BLaER1 treated with 17β-estradiol and CSF1 and Interleukin-3, amounts not matched to agents 10 nM and 100 nM (cell line): ENCODE results near the gene CD200R1.

Experiments used
- H3K27ac ChIP-seq, 11 experiments: shearing (Covaris generic); formaldehyde crosslinking; 2 replicates each; pipeline ENCODE4 v1.8.1; 2022
- H3K27me3 ChIP-seq, 11 experiments: shearing (Covaris generic); formaldehyde crosslinking; 2 replicates each; pipeline ENCODE4 v1.8.1; 2022
- H3K36me3 ChIP-seq, 11 experiments: shearing (Covaris generic); formaldehyde crosslinking; 2 replicates each; pipeline ENCODE4 v1.8.1; 2022
- H3K4me1 ChIP-seq, 10 experiments: shearing (Covaris generic); formaldehyde crosslinking; 2 replicates each; pipeline ENCODE4 v1.8.1; 2022
- H3K4me2 ChIP-seq, 11 experiments: shearing (Covaris generic); formaldehyde crosslinking; 2 replicates each; pipeline ENCODE4 v1.8.1; 2022
- H3K4me3 ChIP-seq, 10 experiments: shearing (Covaris generic); formaldehyde crosslinking; 2 replicates each; pipeline ENCODE4 v1.8.1; 2022
- H3K9ac ChIP-seq, 11 experiments: shearing (Covaris generic); formaldehyde crosslinking; 2 replicates each; pipeline ENCODE4 v1.8.1; 2022
- H3K9me3 ChIP-seq, 11 experiments: shearing (Covaris generic); formaldehyde crosslinking; replicated peaks in 1 of 11; 2 replicates each; pipeline ENCODE4 v1.8.1; 2022
- H4K20me1 ChIP-seq, 11 experiments: shearing (Covaris generic); formaldehyde crosslinking; 2 replicates each; pipeline ENCODE4 v1.8.1; 2022
- Cebpa-rat ChIP-seq, 11 experiments: shearing (Covaris generic); IDR thresholded peaks; 2 replicates each; pipeline ENCODE4 v1.8.1; 2022

CD200R1 gene, protein sequence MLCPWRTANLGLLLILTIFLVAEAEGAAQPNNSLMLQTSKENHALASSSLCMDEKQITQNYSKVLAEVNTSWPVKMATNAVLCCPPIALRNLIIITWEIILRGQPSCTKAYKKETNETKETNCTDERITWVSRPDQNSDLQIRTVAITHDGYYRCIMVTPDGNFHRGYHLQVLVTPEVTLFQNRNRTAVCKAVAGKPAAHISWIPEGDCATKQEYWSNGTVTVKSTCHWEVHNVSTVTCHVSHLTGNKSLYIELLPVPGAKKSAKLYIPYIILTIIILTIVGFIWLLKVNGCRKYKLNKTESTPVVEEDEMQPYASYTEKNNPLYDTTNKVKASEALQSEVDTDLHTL

DNA sequence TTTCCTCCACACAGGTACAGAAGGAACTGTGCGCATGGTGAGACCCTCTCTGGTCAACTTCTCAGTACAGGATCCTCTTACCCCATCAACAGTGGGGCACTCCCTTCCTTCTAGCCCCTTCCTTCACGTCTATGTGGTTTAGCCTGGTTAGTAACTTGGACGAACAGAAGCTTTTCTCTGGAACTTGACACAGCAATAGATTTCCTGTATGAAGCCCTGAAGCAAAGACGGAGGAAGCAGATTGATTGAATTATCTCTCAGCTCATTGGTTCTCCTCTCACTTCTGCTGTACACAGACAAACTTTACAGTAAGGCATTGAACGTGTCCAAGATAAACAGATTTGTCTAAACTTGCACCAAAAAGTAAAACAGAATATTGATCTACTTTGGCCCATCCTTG lies at the start of gene CD200R1:
Gene CD200R1 (minus strand): TSS at position 210 of the 400 bp plus-strand sequence. CDS start 246 bp downstream, outside the sequence.
- H4K20me1 ChIP-seq: no peaks in the 10 kb centered on the region
- peak within 1 kb of the TSS; percentile 2 to 90 (median 25); a peak in 18 of 22 replicates for H3K4me2 ChIP-seq
- no peak for TF ChIP-seq Cebpa-rat (IDR thresholded peaks at IDR 0.05)
- H3K27ac ChIP-seq: peak within 1 kb of the TSS in 4 of 11 experiments; percentile 32 to 59 (median 48); a peak in 7 of 22 replicates
- no peaks in the 10 kb centered on the region for H3K27me3 ChIP-seq
- peak within 1 kb of the TSS in 3 of 11 experiments; percentile 20 to 69 (median 63); a peak in 4 of 22 replicates for H3K9ac ChIP-seq
- H3K4me1 ChIP-seq: peaks cover 18 to 63% (median 26%) of the 10 kb centered on the region in 10 experiments; a peak in 16 of 20 replicates
- no peaks in the 10 kb centered on the region for H3K36me3 ChIP-seq
- H3K4me3 ChIP-seq: peak within 1 kb of the TSS in 3 of 10 experiments; percentile 33 to 46 (median 39); a peak in 6 of 20 replicates
- H3K9me3 ChIP-seq: no peaks in the 10 kb centered on the region

DNA sequence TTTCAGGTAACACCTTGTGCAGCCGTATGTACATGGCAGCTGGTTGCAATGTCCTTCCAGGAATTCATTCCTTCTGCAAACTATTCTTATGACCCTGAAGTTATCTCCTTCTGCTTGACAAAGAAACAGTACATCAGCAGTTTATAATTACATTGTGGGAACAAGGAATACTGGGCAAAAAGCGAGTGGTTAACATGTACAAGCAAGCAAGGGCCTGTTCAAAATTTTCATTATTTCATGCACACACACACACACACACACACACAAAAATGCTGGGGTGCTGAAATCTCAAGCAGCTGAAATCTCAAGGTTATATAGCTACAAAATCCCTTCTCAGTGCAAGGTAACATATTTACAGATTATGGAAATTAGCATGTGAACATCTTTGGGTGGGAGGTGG lies 46.6 kb upstream of the CD200R1 start:
- Histone ChIP-seq H3K27ac (no peak overlapping the region), H3K36me3 (peaks cover 5 to 14% (median 10%) of the 10 kb centered on the region in 11 experiments; a peak in 20 of 22 replicates), H3K4me3 (no peak overlapping the region), H3K4me2 (no peak overlapping the region), H3K27me3 (no peaks in the 10 kb centered on the region), H4K20me1 (peaks cover 0 to 18% (median 0%) of the 10 kb centered on the region in 11 experiments; a peak in 5 of 22 replicates), H3K9me3 (peaks cover 0 to 3% (median 0%) of the 10 kb centered on the region in 11 experiments; a peak in 1 of 22 replicates), H3K9ac (no peak overlapping the region), H3K4me1 (peaks cover 18 to 31% (median 24%) of the 10 kb centered on the region in 10 experiments)
- TF ChIP-seq Cebpa-rat (IDR thresholded peaks at IDR 0.05): no peak

DNA sequence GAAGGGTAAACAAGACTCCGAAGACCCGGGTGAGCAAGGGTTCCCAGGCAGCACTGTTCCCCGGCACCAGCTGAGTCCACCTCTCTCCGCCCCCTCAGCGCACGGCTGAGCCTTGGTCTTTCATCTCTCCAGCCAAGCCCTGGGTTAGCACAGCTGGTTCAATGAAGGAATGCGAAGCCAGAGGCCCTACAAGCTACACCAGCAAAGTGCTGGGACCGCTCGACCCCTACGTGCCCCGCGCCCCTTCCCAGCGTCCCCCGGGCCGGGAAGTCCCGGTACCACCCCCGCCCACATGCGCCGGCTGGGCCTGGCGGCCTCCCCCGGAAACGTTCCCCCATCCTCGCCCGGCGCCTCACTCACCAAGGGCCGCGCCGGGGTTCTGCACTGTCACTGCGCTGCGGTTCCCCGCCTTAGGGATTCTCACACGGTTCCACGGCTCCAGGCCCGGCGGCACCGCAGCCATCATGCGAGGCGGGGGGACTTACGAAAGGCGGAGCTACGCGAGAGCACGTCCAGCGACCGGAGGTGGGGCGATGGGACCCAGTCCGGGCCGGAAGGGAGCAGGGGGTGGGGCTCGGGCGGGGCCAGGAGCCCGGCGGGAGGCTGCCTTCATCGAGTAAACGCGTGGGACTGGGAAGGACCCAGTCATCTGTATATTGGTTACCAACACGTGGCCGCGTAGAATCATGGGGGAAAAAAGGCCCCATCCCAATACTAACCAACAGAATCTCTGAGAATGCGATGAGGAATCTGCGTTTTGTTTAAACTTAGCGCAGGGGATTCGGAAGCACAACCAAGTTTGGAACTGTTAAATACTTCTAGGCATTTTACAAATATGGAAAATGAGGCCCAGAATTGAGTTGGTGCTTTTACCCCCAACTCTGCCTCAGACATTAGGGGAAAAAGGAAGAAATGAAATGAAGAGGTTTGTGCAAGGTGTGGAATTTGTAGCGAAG lies 44.6 kb upstream of the CD200R1 start:
- TF ChIP-seq Cebpa-rat (IDR thresholded peaks at IDR 0.05): no peak
- Histone ChIP-seq H4K20me1 (peaks cover 0 to 38% (median 6%) of the 10 kb centered on the region in 11 experiments; a peak in 8 of 22 replicates), H3K9ac (peak overlapping the region; percentile 83 to 94 (median 91)), H3K9me3 (peaks cover 0 to 3% (median 0%) of the 10 kb centered on the region in 11 experiments; a peak in 1 of 22 replicates), H3K27ac (peak overlapping the region; percentile 86 to 95 (median 90)), H3K4me3 (peak overlapping the region; percentile 69 to 83 (median 79)), H3K27me3 (no peaks in the 10 kb centered on the region), H3K36me3 (peaks cover 20 to 34% (median 30%) of the 10 kb centered on the region in 11 experiments; a peak in 21 of 22 replicates), H3K4me1 (peaks cover 18 to 48% (median 24%) of the 10 kb centered on the region in 10 experiments), H3K4me2 (peak overlapping the region; percentile 73 to 93 (median 88))

DNA sequence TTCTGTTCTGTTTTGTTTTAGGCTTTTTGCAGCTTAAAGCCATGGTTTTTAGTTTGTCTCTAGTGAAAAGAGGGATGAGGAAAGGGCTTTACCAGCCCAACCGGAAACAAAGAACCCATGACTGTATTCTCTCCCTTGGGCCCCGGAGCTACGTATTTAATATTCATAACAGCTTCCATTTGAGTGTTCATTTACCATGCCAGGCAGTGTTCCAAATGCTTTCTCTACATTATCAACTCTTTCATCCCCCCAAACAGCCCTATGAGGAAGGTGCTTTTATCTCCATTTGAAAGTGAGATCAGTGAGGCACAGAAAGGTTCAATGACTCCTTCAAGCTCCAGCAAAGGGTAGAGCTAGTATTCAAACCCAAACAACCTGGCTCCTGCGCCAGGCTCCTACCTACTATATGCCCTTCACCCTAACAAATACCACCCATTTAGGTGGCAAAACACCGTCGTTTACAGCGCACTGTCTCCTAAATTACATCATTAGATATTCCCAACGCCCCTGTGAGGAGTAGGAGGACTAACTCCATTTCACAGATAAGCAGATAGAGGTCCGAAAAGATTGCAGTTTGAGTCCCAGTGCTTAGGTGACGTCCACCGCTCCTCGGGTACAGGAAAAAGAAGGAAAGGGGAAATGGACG lies 43.8 kb upstream of the CD200R1 start:
- Histone ChIP-seq H3K27ac (peak overlapping the region; percentile 86 to 95 (median 90)), H3K9me3 (peaks cover 0 to 3% (median 0%) of the 10 kb centered on the region in 11 experiments; a peak in 1 of 22 replicates), H3K9ac (peak overlapping the region; percentile 83 to 94 (median 91)), H3K4me3 (peak overlapping the region; percentile 69 to 83 (median 79)), H3K4me1 (peaks cover 18 to 48% (median 24%) of the 10 kb centered on the region in 10 experiments), H4K20me1 (peaks cover 0 to 46% (median 6%) of the 10 kb centered on the region in 11 experiments; a peak in 8 of 22 replicates), H3K4me2 (peak overlapping the region; percentile 73 to 93 (median 88)), H3K27me3 (no peaks in the 10 kb centered on the region), H3K36me3 (peaks cover 28 to 42% (median 38%) of the 10 kb centered on the region in 11 experiments)
- no peak for TF ChIP-seq Cebpa-rat (IDR thresholded peaks at IDR 0.05)

DNA sequence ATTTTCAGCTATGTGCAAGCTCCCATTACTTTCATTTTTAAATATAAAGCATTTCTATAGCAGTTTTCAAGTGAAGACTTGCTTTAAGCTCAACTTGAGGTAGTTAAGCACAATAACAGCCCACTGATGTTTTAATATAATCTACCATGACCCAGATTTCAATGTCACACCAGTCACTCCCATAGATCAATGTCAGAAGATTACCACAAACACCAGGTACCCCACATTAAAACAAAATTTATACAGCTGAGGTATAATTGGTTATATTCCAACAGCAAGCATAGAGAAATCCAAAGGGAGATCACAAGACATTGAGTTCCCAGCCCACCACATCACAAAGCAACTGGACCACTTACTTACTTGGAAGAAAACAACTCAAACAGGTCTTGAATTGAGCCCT lies 38.7 kb upstream of the CD200R1 start:
- Histone ChIP-seq H3K27ac (no peak overlapping the region), H3K27me3 (no peaks in the 10 kb centered on the region), H3K9me3 (no peaks in the 10 kb centered on the region), H3K4me1 (peaks cover 9 to 38% (median 10%) of the 10 kb centered on the region in 10 experiments), H3K4me3 (no peak overlapping the region), H3K36me3 (peaks cover 78 to 93% (median 87%) of the 10 kb centered on the region in 11 experiments), H3K9ac (no peak overlapping the region), H3K4me2 (no peak overlapping the region), H4K20me1 (peaks cover 0 to 93% (median 27%) of the 10 kb centered on the region in 11 experiments; a peak in 13 of 22 replicates)
- no peak for TF ChIP-seq Cebpa-rat (IDR thresholded peaks at IDR 0.05)

DNA sequence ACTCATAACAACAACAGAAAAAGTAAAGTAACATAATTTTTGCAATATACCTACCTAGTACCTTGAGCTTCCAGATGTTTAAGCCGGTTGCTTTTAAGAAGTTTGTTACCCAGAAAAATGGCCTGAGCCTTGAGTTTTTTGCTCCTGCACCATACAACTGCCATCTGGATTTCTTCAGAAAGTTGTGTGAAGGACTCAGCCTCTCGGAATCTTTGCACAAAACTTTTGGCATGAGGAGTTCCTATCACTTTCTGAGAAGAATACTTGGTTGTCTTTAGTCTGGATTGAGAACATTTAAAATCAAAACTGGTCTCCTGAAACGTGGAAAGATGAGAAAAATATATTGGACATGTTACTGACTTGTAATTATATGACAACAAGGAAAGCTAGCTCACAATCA lies 33.2 kb upstream of the CD200R1 start:
- peaks cover 0 to 68% (median 29%) of the 10 kb centered on the region in 11 experiments; a peak in 14 of 22 replicates for H4K20me1 ChIP-seq
- no peak overlapping the region for H3K27ac ChIP-seq
- H3K36me3 ChIP-seq: peaks cover 94 to 100% (median 98%) of the 10 kb centered on the region in 11 experiments

DNA sequence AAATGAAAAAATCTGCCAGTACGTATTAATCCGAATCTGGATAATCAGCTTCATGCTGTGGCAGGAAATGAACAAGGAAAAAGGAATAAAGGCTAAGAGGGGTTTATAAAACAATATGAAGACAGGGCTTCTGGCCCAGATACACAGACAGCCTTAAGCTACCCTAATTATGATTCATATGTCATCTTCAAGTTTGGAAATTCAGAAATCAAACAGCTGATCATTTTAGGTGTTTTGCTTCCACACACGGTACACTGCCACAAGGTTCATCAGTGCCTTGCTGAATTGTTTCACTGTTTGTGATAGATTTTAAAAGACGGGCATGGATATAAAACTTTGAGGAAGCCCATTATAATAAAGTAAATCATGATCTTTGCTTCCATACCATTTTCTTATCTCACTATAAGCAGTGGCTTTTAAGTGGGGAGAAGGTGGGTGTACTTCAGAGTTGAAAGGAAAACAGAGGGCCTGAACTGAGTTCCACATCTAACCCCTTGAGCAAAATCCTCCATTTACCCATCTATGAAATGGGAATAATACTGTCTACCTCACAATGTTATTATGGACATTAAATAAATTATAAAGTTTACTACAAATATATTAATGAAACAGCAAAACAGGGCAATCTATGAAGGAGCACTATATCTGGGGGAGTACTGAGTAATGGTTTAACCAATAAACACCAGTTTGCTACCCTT lies 31.6 kb upstream of the CD200R1 start:
- H3K27ac ChIP-seq: no peak overlapping the region
- H3K9me3 ChIP-seq: no peaks in the 10 kb centered on the region
- H3K4me1 ChIP-seq: 0 out of 20 replicates have a peak, but pooled peaks cover 0 to 3% (median 0%) of the 10 kb centered on the region in 10 experiments
- H3K27me3 ChIP-seq: no peaks in the 10 kb centered on the region
- H3K4me2 ChIP-seq: no peak overlapping the region
- TF ChIP-seq Cebpa-rat (IDR thresholded peaks at IDR 0.05): no peak
- H3K9ac ChIP-seq: no peak overlapping the region
- peaks cover 4 to 67% (median 26%) of the 10 kb centered on the region in 11 experiments; a peak in 14 of 22 replicates for H4K20me1 ChIP-seq
- H3K4me3 ChIP-seq: no peak overlapping the region
- peaks cover 93 to 100% (median 100%) of the 10 kb centered on the region in 11 experiments for H3K36me3 ChIP-seq

More for the DNA sequence above, 33.2 kb upstream of the CD200R1 start:
- Histone ChIP-seq H3K9ac (no peak overlapping the region), H3K4me3 (no peak overlapping the region), H3K9me3 (no peaks in the 10 kb centered on the region), H3K27me3 (no peaks in the 10 kb centered on the region), H3K4me2 (no peak overlapping the region), H3K4me1 (no peaks in the 10 kb centered on the region)
- TF ChIP-seq Cebpa-rat (IDR thresholded peaks at IDR 0.05): no peak
